ENCODE measurements around the gene PLEKHD1. TPM values are rescaled to one million over a fixed set of nuclear protein-coding genes. Genes with fewer than 3 reads are reported as not detected.
A peak's percentile ranks its signal among the peaks of the same experiment; 100 is the strongest.

The PLEKHD1 gene
- total RNA-seq, 1 donor from 2014 or later, result 0.80 TPM

DNA sequence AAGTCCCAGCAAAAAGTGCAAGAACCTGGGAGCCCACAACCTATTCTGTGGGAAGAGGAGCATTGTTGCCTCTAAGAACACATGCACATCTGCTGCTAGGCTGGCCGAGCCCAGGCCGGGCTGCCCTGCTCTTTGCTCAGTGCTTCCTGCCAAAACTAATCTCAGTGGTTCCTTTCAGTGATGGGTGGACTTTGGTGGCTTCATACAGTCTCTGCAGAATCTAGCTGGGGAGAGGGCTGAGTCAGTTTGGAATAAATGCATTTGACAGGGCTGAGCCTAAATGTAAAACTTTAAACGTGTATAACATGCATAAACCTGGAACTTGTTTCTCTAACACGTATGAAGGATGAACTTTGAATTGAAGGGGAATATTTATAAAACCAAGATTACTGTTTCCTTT is 45.6 kb downstream of the PLEKHD1 start:
- Mint-ChIP-seq H3K36me3 (ENCODE audit: low read depth, unreplicated experiment) (no peaks in the 10 kb centered on the region), H3K27me3 (ENCODE audit: unreplicated experiment) (peaks cover 5% of the 10 kb centered on the region), H3K4me1 (ENCODE audit: unreplicated experiment) (peaks cover 17% of the 10 kb centered on the region), H3K9me3 (ENCODE audit: unreplicated experiment) (no peaks in the 10 kb centered on the region), H3K27ac (ENCODE audit: unreplicated experiment) (no peak overlapping the region), H3K4me3 (ENCODE audit: unreplicated experiment) (no peak overlapping the region)
- DNase-seq (ENCODE audit: low spot score), result no peak
- TF ChIP-seq, protein P1, sequence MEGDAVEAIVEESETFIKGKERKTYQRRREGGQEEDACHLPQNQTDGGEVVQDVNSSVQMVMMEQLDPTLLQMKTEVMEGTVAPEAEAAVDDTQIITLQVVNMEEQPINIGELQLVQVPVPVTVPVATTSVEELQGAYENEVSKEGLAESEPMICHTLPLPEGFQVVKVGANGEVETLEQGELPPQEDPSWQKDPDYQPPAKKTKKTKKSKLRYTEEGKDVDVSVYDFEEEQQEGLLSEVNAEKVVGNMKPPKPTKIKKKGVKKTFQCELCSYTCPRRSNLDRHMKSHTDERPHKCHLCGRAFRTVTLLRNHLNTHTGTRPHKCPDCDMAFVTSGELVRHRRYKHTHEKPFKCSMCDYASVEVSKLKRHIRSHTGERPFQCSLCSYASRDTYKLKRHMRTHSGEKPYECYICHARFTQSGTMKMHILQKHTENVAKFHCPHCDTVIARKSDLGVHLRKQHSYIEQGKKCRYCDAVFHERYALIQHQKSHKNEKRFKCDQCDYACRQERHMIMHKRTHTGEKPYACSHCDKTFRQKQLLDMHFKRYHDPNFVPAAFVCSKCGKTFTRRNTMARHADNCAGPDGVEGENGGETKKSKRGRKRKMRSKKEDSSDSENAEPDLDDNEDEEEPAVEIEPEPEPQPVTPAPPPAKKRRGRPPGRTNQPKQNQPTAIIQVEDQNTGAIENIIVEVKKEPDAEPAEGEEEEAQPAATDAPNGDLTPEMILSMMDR (IDR thresholded peaks at IDR 0.05; ENCODE audit: unreplicated experiment), result no peak

DNA sequence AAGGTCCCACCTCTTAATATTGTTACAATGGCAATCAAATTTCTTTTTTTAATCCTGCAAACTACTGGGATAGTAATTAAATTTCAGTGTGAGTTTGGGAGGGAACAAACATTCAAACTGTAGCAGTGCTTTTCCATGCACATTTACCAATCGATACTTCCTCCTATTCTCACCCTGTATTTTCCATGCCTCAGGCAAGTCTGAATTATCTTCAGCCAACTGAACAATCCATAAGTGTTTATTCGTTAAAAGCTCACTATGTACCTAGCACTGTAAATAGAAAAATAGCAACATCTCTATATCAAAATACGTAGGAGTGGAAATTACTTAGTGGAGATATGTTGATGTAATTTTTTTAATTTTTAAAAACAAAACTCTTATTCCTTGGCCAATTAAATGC is 46.6 kb downstream of the PLEKHD1 start:
- no peaks in the 10 kb centered on the region for H3K36me3 Mint-ChIP-seq (ENCODE audit: low read depth, unreplicated experiment)
- peaks cover 17% of the 10 kb centered on the region for H3K4me1 Mint-ChIP-seq (ENCODE audit: unreplicated experiment)
- TF ChIP-seq, protein P1 (IDR thresholded peaks at IDR 0.05; ENCODE audit: unreplicated experiment), result no peak
- peaks cover 5% of the 10 kb centered on the region for H3K27me3 Mint-ChIP-seq (ENCODE audit: unreplicated experiment)
- H3K4me3 Mint-ChIP-seq (ENCODE audit: unreplicated experiment), result no peak overlapping the region
- no peak for DNase-seq (ENCODE audit: low spot score)
- H3K9me3 Mint-ChIP-seq (ENCODE audit: unreplicated experiment), result no peaks in the 10 kb centered on the region
- H3K27ac Mint-ChIP-seq (ENCODE audit: unreplicated experiment), result no peak overlapping the region

DNA sequence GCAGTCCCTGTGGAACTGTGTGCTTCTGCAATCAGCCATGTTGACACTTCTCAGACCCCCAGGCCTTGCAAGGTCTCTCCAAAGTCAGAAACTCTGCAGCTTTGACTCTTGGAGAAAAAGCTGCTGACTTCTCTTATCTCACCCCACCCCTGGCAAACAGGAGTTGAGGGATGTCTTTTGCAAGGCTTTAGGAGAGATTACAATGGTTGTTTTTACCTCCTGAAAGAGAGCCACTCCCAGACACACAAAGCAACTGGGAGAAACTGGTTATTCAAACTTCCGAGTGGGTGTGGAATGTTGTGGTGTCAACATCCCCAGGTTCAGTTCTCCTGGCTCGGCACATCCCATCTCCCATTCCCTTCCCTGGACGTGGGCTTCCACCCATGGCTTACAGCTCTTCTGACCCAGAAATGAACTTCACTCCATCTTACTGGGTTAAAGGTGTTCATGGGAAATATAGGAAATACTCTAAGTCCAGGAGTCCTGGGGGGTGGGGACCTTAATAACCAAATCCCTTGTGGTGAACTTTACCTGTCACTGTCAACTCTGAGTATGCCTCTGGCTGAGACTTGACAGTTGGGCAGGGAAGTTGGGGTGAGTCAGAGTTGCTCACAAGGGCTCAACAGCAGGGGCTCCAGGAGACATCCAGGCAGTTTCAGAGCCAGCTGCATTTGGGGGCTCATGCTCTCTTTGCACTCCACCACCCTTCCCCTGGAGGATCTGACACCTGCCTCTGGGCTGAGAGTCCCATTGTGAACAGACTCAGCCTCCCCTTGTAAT is 48.2 kb downstream of the PLEKHD1 start:
- no peaks in the 10 kb centered on the region for H3K9me3 Mint-ChIP-seq (ENCODE audit: unreplicated experiment)
- H3K36me3 Mint-ChIP-seq (ENCODE audit: low read depth, unreplicated experiment), result no peaks in the 10 kb centered on the region
- DNase-seq (ENCODE audit: low spot score), result no peak
- no peak overlapping the region for H3K27ac Mint-ChIP-seq (ENCODE audit: unreplicated experiment)
- peaks cover 17% of the 10 kb centered on the region for H3K4me1 Mint-ChIP-seq (ENCODE audit: unreplicated experiment)
- peaks cover 3% of the 10 kb centered on the region for H3K27me3 Mint-ChIP-seq (ENCODE audit: unreplicated experiment)
- TF ChIP-seq, protein P1 (IDR thresholded peaks at IDR 0.05; ENCODE audit: unreplicated experiment), result no peak
- H3K4me3 Mint-ChIP-seq (ENCODE audit: unreplicated experiment), result no peak overlapping the region

DNA sequence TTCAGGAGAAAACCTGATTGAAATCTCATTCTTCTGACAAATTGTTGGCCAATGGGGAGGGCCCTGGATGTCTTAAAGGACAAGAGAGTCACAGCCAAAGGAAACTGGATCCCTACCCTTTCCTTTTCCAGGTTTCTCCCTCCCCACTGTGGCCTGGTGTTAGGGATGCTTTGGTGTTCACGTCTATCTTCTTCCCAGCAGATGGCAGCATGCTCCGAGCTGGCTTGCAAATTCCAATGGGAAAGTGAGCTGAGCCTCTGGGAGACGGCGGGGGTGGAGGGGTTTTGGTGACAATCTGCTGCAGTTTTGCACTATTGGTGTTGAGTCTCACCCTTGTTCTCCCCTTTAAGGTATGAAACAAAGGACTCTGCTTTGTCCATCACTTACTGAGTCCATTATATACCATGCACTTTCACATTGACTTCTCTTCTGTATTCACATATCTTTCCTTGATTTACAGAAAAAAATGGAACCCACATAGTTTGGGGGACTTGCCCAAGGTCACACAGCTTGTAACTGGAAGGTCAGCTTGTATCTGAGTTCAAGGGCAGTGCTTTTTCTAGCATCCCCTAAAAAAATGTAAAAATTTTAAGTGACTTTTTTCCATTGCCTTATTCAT is 50.8 kb downstream of the PLEKHD1 start:
- peak; percentile 64 for DNase-seq (ENCODE audit: low spot score)
- H3K27me3 Mint-ChIP-seq (ENCODE audit: unreplicated experiment), result peaks cover 1% of the 10 kb centered on the region
- H3K36me3 Mint-ChIP-seq (ENCODE audit: low read depth, unreplicated experiment), result no peaks in the 10 kb centered on the region
- H3K27ac Mint-ChIP-seq (ENCODE audit: unreplicated experiment), result no peak overlapping the region
- no peaks in the 10 kb centered on the region for H3K9me3 Mint-ChIP-seq (ENCODE audit: unreplicated experiment)
- H3K4me1 Mint-ChIP-seq (ENCODE audit: unreplicated experiment), result peaks cover 14% of the 10 kb centered on the region
- H3K4me3 Mint-ChIP-seq (ENCODE audit: unreplicated experiment), result no peak overlapping the region
- TF ChIP-seq, protein P1 (IDR thresholded peaks at IDR 0.05; ENCODE audit: unreplicated experiment), result peak; percentile 29

DNA sequence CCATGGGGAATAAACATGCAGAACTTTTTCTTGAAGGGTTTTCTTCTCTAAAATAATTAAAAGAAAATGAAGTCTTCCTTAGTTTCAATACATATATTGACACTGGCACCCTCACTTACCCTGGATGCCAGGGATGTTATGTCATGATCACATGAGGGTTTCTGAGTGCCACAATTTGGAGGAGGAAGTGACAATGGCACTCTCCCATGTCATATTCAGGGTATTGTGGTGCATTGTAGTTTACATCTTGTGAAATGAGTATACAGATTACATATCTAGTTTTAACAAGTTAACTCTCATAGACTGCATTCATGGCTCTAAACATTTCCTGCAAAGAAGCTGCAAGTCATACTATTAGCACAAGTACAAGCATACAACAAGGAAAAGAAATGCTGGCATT is 52.4 kb downstream of the PLEKHD1 start:
- H3K36me3 Mint-ChIP-seq (ENCODE audit: low read depth, unreplicated experiment), result no peaks in the 10 kb centered on the region
- peaks cover 3% of the 10 kb centered on the region for H3K4me1 Mint-ChIP-seq (ENCODE audit: unreplicated experiment)
- TF ChIP-seq, protein P1 (IDR thresholded peaks at IDR 0.05; ENCODE audit: unreplicated experiment), result no peak
- DNase-seq (ENCODE audit: low spot score), result no peak
- no peaks in the 10 kb centered on the region for H3K9me3 Mint-ChIP-seq (ENCODE audit: unreplicated experiment)
- H3K4me3 Mint-ChIP-seq (ENCODE audit: unreplicated experiment), result no peak overlapping the region
- H3K27me3 Mint-ChIP-seq (ENCODE audit: unreplicated experiment), result peaks cover 4% of the 10 kb centered on the region
- H3K27ac Mint-ChIP-seq (ENCODE audit: unreplicated experiment), result no peak overlapping the region

Measured in endothelial cell (in vitro differentiated cells).